ENCODE data around the gene FARS2.
"Not testable (repeated sequence)": the region's sequence is repeated elsewhere in the genome, so short reads cannot be mapped to it uniquely, and the experiment has no call there.

FARS2 gene

DNA sequence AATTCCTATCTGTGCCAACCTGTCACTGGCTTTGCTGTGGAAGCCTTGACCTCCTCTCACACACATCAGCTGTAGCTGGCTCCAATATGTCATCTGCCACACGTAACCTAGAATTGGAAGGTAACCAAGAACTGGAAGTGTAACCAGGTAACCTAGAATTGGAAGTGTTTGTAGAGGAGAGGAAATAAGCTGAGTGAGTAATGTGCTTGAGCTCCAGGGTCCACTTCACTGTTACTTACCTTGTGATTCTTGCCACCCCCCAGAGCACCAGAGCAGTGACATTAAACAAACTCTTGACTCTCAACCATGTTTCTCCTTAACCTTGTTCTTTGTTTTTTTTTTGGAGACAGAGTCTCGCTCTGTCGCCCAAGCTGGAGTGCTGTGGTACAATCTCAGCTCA is 394.9 kb downstream of the FARS2 start:
- no peak overlapping the region for H3K27ac ChIP-seq
- TF ChIP-seq ZFX (IDR thresholded peaks at IDR 0.05) (no peak), CTCF (conservative IDR thresholded peaks at IDR 0.05) (no peak)

DNA sequence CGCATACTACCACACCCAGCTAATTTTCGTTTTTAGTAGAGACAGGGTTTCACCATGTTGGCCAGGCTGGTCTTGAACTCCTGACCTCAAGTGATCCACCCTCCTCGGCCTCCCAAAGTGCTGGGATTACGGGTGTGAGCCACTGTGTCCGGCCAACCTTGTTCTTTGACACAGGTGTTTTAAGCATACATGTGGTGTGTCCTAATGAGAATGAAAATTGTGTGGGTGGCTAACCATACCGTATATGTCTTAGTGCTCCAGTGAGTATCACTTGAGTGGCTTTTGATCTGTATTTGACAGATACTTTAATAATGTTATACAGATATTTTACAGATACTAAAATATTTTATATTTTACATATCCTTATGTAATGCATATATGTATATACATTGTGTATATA is 395.4 kb downstream of the FARS2 start:
- not testable (repeated sequence) for H3K27ac ChIP-seq

GRCh38 chr6:5657684-5658430 is 396.5 kb downstream of the FARS2 start:
- no peak overlapping the region for H3K27ac ChIP-seq
- TF ChIP-seq ZFX (IDR thresholded peaks at IDR 0.05) (no peak), CTCF (conservative IDR thresholded peaks at IDR 0.05) (no peak)

DNA sequence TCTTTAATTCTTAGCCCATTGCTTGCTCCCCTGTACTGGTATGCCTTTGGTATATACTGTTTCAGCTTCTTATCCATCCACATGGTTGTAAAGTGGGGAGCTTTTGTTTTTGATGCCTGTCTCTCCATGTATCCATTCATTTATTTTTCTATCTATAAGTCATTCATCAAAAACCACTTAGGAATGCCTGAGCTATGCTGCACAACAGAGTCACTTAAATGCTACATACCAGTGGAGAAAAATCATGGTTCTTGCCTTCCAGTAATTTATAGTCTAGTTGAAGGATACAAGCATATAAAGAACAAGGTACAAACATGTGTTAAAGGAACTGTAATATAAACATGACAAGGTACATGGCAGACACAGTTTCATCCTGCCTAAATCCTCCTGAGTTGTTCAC is 398.2 kb downstream of the FARS2 start:
- H3K27ac ChIP-seq: no peak overlapping the region
- TF ChIP-seq CTCF (conservative IDR thresholded peaks at IDR 0.05) (no peak), ZFX (IDR thresholded peaks at IDR 0.05) (no peak)

- H3K27ac ChIP-seq: no peak overlapping the region
- TF ChIP-seq CTCF (conservative IDR thresholded peaks at IDR 0.05): no peak
Observed at GRCh38 chr6:5660772-5661171, 399.5 kb downstream of the FARS2 start.

- TF ChIP-seq ZFX (IDR thresholded peaks at IDR 0.05) (no peak), CTCF (conservative IDR thresholded peaks at IDR 0.05) (no peak)
- H3K27ac ChIP-seq: no peak overlapping the region
Observed at GRCh38 chr6:5662797-5663196, 401.5 kb downstream of the FARS2 start.

DNA sequence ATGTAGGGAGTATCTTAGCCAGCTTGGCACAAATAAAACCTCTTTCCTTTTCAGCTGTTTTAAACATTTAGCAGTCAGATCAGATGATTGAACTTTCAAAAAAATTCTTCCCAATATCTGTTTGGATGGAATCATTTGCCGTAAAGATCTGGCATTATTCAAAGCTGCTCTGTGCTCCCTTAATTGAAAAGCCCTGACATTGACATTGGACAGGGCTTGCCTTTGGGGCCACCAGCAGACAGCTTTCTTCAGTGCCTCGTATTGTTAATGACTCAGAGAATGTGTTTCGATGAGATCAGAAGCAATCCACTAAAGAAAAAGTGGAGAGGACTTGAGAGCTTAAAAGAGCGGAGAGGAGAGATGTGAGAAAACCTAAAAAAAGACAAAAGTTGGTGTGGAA is 401.9 kb downstream of the FARS2 start:
- TF ChIP-seq CTCF (conservative IDR thresholded peaks at IDR 0.05) (no peak), ZFX (IDR thresholded peaks at IDR 0.05) (no peak)
- H3K27ac ChIP-seq: no peak overlapping the region

GRCh38 chr6:5663739-5664138 is 402.4 kb downstream of the FARS2 start:
- no peak for TF ChIP-seq CTCF (conservative IDR thresholded peaks at IDR 0.05)
- no peak for TF ChIP-seq ZFX (IDR thresholded peaks at IDR 0.05)
- H3K27ac ChIP-seq: no peak overlapping the region
